ENCODE measurements around the gene FRMD8. TPM values are rescaled to one million over a fixed set of nuclear protein-coding genes. Genes with fewer than 3 reads are reported as not detected.

Gene FRMD8
- total and polyA plus RNA-seq, 4 donors: 2.8 to 22.8 (median 15.0) TPM

GRCh38 chr11:65425971-65426838, 39.8 kb downstream of the FRMD8 start:
- DNase-seq (ENCODE audit: low spot score): peak; percentile 36
- Histone ChIP-seq H3K4me3 (ENCODE audit: low read depth in 1 of 3, low read length in 3 of 3) (peak overlapping the region; percentile 63 to 99 (median 73)), H3K4me1 (ENCODE audit: control insufficient read depth in 4 of 4, insufficient read depth in 4 of 4, low read length in 3 of 4) (peaks cover 0 to 27% (median 8%) of the 10 kb centered on the region in 4 donors), H3K27me3 (ENCODE audit: control insufficient read depth in 4 of 4, insufficient read depth in 4 of 4, low read length in 3 of 4) (no peaks in the 10 kb centered on the region), H3K9me3 (ENCODE audit: control insufficient read depth in 4 of 4, low read length in 3 of 4) (no peaks in the 10 kb centered on the region), H3K27ac (ENCODE audit: low read depth in 1 of 2, low read length in 2 of 2) (peak overlapping the region; percentile 99 to 100), H3K36me3 (ENCODE audit: control insufficient read depth in 4 of 4, insufficient read depth in 3 of 4, low read depth in 1 of 4, low read length in 3 of 4) (peaks cover 0 to 2% (median 0%) of the 10 kb centered on the region in 4 donors), H3K9ac (ENCODE audit: low read depth in 1 of 2, low read length in 2 of 2) (peak overlapping the region; percentile 98 to 100)
- TF ChIP-seq HNF4G (IDR thresholded peaks at IDR 0.05) (no peak), TAF1 (conservative IDR thresholded peaks at IDR 0.05) (peak; percentile 54), EGR1 (IDR thresholded peaks at IDR 0.05; ENCODE audit: low read depth in 2 of 2) (peak in 1 of 2 donors; percentile 4), ATF3 (IDR thresholded peaks at IDR 0.05) (peak; percentile 19), JUND (IDR thresholded peaks at IDR 0.05) (peak in 1 of 2 donors; percentile 49), REST (IDR thresholded peaks at IDR 0.05) (peak; percentile 10), SP1 (IDR thresholded peaks at IDR 0.05) (no peak), ZBTB33 (IDR thresholded peaks at IDR 0.05) (peak; percentile 42)
- WGBS: under 1% methylated on average over 9 of the region's 9 CpGs

GRCh38 chr11:65426839-65427690, 40.6 kb downstream of the FRMD8 start:
- Histone ChIP-seq H3K36me3 (ENCODE audit: control insufficient read depth in 4 of 4, insufficient read depth in 3 of 4, low read depth in 1 of 4, low read length in 3 of 4) (peaks cover 0 to 2% (median 0%) of the 10 kb centered on the region in 4 donors), H3K9ac (ENCODE audit: low read depth in 1 of 2, low read length in 2 of 2) (peak overlapping the region in 1 of 2 donors; percentile 100), H3K4me1 (ENCODE audit: control insufficient read depth in 4 of 4, insufficient read depth in 4 of 4, low read length in 3 of 4) (peaks cover 0 to 27% (median 11%) of the 10 kb centered on the region in 4 donors), H3K27ac (ENCODE audit: low read depth in 1 of 2, low read length in 2 of 2) (peak overlapping the region; percentile 99 to 100), H3K4me3 (ENCODE audit: low read depth in 1 of 3, low read length in 3 of 3) (peak overlapping the region; percentile 63 to 99 (median 73)), H3K27me3 (ENCODE audit: control insufficient read depth in 4 of 4, insufficient read depth in 4 of 4, low read length in 3 of 4) (no peaks in the 10 kb centered on the region), H3K9me3 (ENCODE audit: control insufficient read depth in 4 of 4, low read length in 3 of 4) (no peaks in the 10 kb centered on the region)
- peak; percentile 60 for DNase-seq (ENCODE audit: low spot score)
- 8% methylated on average over 10 of the region's 10 CpGs for WGBS
- TF ChIP-seq JUND (IDR thresholded peaks at IDR 0.05) (peak; percentile 50 to 89), EGR1 (IDR thresholded peaks at IDR 0.05; ENCODE audit: low read depth in 2 of 2) (peak in 1 of 2 donors; percentile 64), YY1 (IDR thresholded peaks at IDR 0.05) (peak; percentile 60), TAF1 (conservative IDR thresholded peaks at IDR 0.05) (peak; percentile 29), HNF4A (conservative IDR thresholded peaks at IDR 0.05) (peak in 1 of 2 donors; percentile 24), RXRA (IDR thresholded peaks at IDR 0.05) (peak; percentile 19 to 53), FOXA2 (IDR thresholded peaks at IDR 0.05) (peak; percentile 19), HNF4G (IDR thresholded peaks at IDR 0.05) (no peak), RAD21 (IDR thresholded peaks at IDR 0.05) (no peak), REST (IDR thresholded peaks at IDR 0.05) (no peak), FOXA1 (IDR thresholded peaks at IDR 0.05) (peak; percentile 9), NR2F2 (IDR thresholded peaks at IDR 0.05) (peak; percentile 43), ZBTB33 (IDR thresholded peaks at IDR 0.05) (peak; percentile 28), ATF3 (IDR thresholded peaks at IDR 0.05) (no peak)
